Measurements from ENCODE around the gene GCA. TPM values are rescaled to one million over a fixed set of nuclear protein-coding genes. Genes with fewer than 3 reads are reported as not detected.

GCA gene
- total RNA-seq, 1 experiment from 2014 or later = 18.8 TPM

- ATAC-seq (no peak), DNase-seq (ENCODE audit: low read depth, low spot score) (no peak)
- no peak overlapping the region for H3K4me2 ChIP-seq (ENCODE audit: low read length)
- H3K79me2 ChIP-seq (ENCODE audit: insufficient read depth, low read length) = peaks cover 9% of the 10 kb centered on the region
- no peaks in the 10 kb centered on the region for H3K9me3 ChIP-seq (ENCODE audit: control insufficient read depth in 1 of 2, insufficient read depth in 1 of 2, low read depth in 1 of 2, low read length in 2 of 2)
- intact Hi-C loops (cut with micrococcal nuclease) = no loop called here
- H3K9ac ChIP-seq (ENCODE audit: low read length) = no peak overlapping the region
- ChIA-PET POLR2A (no interaction called here), CTCF (interaction anchor here (2.1 kb wide), 1 partner anchor 8 kb away, joined by 7 read pairs; no protein-coding TSS in a partner anchor), RAD21 (ENCODE audit: low non-redundant PET in 1 of 2, low total read pairs in 2 of 2, uncharacterized antibody in 2 of 2, unreplicated experiment in 2 of 2) (no interaction called here)
- no peak overlapping the region for H3K27ac ChIP-seq (ENCODE audit: low read depth, low read length)
- no peak overlapping the region for H3K4me3 ChIP-seq (replicated peaks in 1 of 2; ENCODE audit: low read depth in 1 of 2, low read length in 2 of 2)
- no peak overlapping the region for H2AFZ ChIP-seq (ENCODE audit: low read depth, low read length, poor library complexity, severe bottlenecking)
- no TSS peak for BruUV-seq (replicated peaks)
- no peaks in the 10 kb centered on the region for H3K36me3 ChIP-seq (ENCODE audit: control insufficient read depth in 1 of 2, insufficient read depth in 2 of 2, low read length in 2 of 2)
- no peaks in the 10 kb centered on the region; the same call in 1 of the 2 replicates for H4K20me1 ChIP-seq (ENCODE audit: insufficient read depth)
- no peaks in the 10 kb centered on the region; the same call in 1 of the 2 replicates for H3K9me2 ChIP-seq (ENCODE audit: insufficient read depth)
- H3K4me1 ChIP-seq (ENCODE audit: control insufficient read depth in 1 of 2, insufficient read depth in 2 of 2, low read length in 2 of 2) = peaks cover 3 to 13% of the 10 kb centered on the region in 2 experiments; a peak in 3 of 4 replicates
- TF ChIP-seq SRF (IDR thresholded peaks at IDR 0.05; ENCODE audit: low read depth) (no peak), CEBPB (IDR thresholded peaks at IDR 0.05; ENCODE audit: low read depth) (no peak), ZFX (IDR thresholded peaks at IDR 0.05) (no peak), JUND (IDR thresholded peaks at IDR 0.05) (no peak), ZNF274 (IDR thresholded peaks at IDR 0.05; ENCODE audit: low read depth, low read length) (no peak), SP1 (IDR thresholded peaks at IDR 0.05; ENCODE audit: low read depth) (no peak), EZH2phosphoT487 (IDR thresholded peaks at IDR 0.05; ENCODE audit: borderline replicate concordance) (no peak), POLR2A (IDR thresholded peaks at IDR 0.05; ENCODE audit: borderline replicate concordance, extremely low read depth, insufficient read depth, insufficient read length) (no peak), CBX3 (IDR thresholded peaks at IDR 0.05; ENCODE audit: low read depth) (no peak), SIN3A (IDR thresholded peaks at IDR 0.05; ENCODE audit: low read depth) (no peak), YY1 (IDR thresholded peaks at IDR 0.05; ENCODE audit: extremely low read depth, insufficient replicate concordance, low read depth, low read length) (no peak), RAD21 (IDR thresholded peaks at IDR 0.05; ENCODE audit: low read depth) (no peak), ELF1 (IDR thresholded peaks at IDR 0.05; ENCODE audit: borderline replicate concordance, low read depth) (no peak), EGR1 (IDR thresholded peaks at IDR 0.05; ENCODE audit: low read depth) (no peak), MAX (IDR thresholded peaks at IDR 0.05) (no peak), POLR2AphosphoS5 (IDR thresholded peaks at IDR 0.05; ENCODE audit: low read depth, low read length) (no peak)
- TF ChIP-seq, protein P1, sequence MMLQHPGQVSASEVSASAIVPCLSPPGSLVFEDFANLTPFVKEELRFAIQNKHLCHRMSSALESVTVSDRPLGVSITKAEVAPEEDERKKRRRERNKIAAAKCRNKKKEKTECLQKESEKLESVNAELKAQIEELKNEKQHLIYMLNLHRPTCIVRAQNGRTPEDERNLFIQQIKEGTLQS (IDR thresholded peaks at IDR 0.05) = no peak
- TF ChIP-seq, protein P2, sequence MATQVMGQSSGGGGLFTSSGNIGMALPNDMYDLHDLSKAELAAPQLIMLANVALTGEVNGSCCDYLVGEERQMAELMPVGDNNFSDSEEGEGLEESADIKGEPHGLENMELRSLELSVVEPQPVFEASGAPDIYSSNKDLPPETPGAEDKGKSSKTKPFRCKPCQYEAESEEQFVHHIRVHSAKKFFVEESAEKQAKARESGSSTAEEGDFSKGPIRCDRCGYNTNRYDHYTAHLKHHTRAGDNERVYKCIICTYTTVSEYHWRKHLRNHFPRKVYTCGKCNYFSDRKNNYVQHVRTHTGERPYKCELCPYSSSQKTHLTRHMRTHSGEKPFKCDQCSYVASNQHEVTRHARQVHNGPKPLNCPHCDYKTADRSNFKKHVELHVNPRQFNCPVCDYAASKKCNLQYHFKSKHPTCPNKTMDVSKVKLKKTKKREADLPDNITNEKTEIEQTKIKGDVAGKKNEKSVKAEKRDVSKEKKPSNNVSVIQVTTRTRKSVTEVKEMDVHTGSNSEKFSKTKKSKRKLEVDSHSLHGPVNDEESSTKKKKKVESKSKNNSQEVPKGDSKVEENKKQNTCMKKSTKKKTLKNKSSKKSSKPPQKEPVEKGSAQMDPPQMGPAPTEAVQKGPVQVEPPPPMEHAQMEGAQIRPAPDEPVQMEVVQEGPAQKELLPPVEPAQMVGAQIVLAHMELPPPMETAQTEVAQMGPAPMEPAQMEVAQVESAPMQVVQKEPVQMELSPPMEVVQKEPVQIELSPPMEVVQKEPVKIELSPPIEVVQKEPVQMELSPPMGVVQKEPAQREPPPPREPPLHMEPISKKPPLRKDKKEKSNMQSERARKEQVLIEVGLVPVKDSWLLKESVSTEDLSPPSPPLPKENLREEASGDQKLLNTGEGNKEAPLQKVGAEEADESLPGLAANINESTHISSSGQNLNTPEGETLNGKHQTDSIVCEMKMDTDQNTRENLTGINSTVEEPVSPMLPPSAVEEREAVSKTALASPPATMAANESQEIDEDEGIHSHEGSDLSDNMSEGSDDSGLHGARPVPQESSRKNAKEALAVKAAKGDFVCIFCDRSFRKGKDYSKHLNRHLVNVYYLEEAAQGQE (IDR thresholded peaks at IDR 0.05; ENCODE audit: low read depth) = no peak
- H3K27me3 ChIP-seq (ENCODE audit: insufficient read depth, low read length) = no peaks in the 10 kb centered on the region
Measured at GRCh38 chr2:162342321-162342720, 1.6 kb upstream of the GCA start.
